Measurements from ENCODE around the gene HOXB7.
A peak's percentile ranks its signal among the peaks of the same experiment; 100 is the strongest.

DNA sequence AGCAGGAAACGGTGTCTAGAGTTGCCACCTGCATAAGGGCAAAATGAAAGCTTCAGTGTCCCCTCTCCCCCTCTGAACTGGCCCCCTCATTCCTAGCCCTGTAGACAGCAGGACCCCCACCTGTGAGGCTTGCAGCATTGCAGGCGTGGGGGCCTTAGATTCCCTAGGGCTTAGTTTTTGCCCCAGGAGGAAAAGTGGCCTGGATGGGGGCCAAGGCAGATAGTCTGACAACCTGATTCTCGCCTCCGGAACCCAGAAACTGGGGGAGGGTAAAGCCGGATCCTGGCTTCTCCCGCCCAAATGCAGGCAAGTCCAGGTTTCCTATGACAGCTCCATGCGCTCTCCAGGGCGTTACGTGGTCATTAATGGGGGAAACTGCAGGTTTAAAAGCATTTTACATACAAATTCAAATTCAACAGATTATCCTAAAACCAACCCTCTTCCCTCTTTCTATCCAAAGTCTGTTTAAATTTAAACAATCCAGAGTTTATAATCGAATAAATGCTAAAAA is 5.4 kb downstream of the HOXB7 start:
- no peak for TF ChIP-seq ELF4 (IDR thresholded peaks at IDR 0.05)
- peak; percentile 79 for TF ChIP-seq L3MBTL2 (conservative IDR thresholded peaks at IDR 0.05)
- no peak for TF ChIP-seq ARNT (IDR thresholded peaks at IDR 0.05)
- no peak for TF ChIP-seq HDGF (IDR thresholded peaks at IDR 0.05; ENCODE audit: borderline replicate concordance)
- TF ChIP-seq NFRKB (IDR thresholded peaks at IDR 0.05), result no peak
- no peak for TF ChIP-seq FOXA1 (IDR thresholded peaks at IDR 0.05)
- no peak for TF ChIP-seq FOXK2 (IDR thresholded peaks at IDR 0.05)
- no peak for TF ChIP-seq ZNF384 (IDR thresholded peaks at IDR 0.05)
- no peak for TF ChIP-seq SP1 (IDR thresholded peaks at IDR 0.05)
- TF ChIP-seq CTBP1 (IDR thresholded peaks at IDR 0.05; ENCODE audit: borderline replicate concordance), result no peak
- TF ChIP-seq BHLHE40 (IDR thresholded peaks at IDR 0.05; ENCODE audit: borderline replicate concordance), result no peak
- TF ChIP-seq TARDBP (IDR thresholded peaks at IDR 0.05), result no peak
- TF ChIP-seq FOXM1 (IDR thresholded peaks at IDR 0.05; ENCODE audit: borderline replicate concordance), result no peak

Measured in HEK293T (cell line).